Chondrocyte (in vitro differentiated cells): Measurements from ENCODE around the gene CCDC88C. TPM values are rescaled to one million over a fixed set of nuclear protein-coding genes. Genes with fewer than 3 reads are reported as not detected.

Experiments used
- DNase-seq: peaks from one replicate; pipeline ENCODE4 v3.0.0; 2021; ENCODE audit warnings: mixed read lengths, low spot score
- H3K27ac Mint-ChIP-seq: one replicate; pipeline ENCODE4 v1.8.0; 2021; ENCODE audit warnings: mild to moderate bottlenecking, moderate library complexity, mixed read lengths; ENCODE audit not compliant: unreplicated experiment
- H3K27me3 Mint-ChIP-seq: 2 replicates; pipeline ENCODE4 v1.8.0; 2021; ENCODE audit warnings: low read depth, mixed read lengths
- H3K36me3 Mint-ChIP-seq: 2 replicates; pipeline ENCODE4 v1.8.0; 2021; ENCODE audit warnings: low read depth, mixed read lengths
- H3K4me1 Mint-ChIP-seq: 2 replicates; pipeline ENCODE4 v1.8.0; 2021; ENCODE audit warnings: low read depth, mild to moderate bottlenecking, mixed read lengths
- H3K4me3 Mint-ChIP-seq: one replicate; pipeline ENCODE4 v1.8.0; 2021; ENCODE audit warnings: mild to moderate bottlenecking, moderate library complexity, mixed read lengths; ENCODE audit not compliant: unreplicated experiment
- H3K9me3 Mint-ChIP-seq: 2 replicates; pipeline ENCODE4 v1.8.0; 2021; ENCODE audit warnings: low read depth, mixed read lengths
- total RNA-seq: library from RNA; stranded (reverse); gene quantifications from 3 replicates; pipeline ENCODE4 v1.2.1, GENCODE V29; 2021
- TF ChIP-seq, protein P1 (sequence below): fragments of 200-600 bp; sonication (generic); IDR thresholded peaks from 2 replicates; pipeline ENCODE4 v1.5.0; 2021; ENCODE audit warnings: antibody characterized with exemption, mild to moderate bottlenecking, moderate library complexity

Gene CCDC88C
- total RNA-seq, 1 donor from 2014 or later = 2.3 TPM

DNA sequence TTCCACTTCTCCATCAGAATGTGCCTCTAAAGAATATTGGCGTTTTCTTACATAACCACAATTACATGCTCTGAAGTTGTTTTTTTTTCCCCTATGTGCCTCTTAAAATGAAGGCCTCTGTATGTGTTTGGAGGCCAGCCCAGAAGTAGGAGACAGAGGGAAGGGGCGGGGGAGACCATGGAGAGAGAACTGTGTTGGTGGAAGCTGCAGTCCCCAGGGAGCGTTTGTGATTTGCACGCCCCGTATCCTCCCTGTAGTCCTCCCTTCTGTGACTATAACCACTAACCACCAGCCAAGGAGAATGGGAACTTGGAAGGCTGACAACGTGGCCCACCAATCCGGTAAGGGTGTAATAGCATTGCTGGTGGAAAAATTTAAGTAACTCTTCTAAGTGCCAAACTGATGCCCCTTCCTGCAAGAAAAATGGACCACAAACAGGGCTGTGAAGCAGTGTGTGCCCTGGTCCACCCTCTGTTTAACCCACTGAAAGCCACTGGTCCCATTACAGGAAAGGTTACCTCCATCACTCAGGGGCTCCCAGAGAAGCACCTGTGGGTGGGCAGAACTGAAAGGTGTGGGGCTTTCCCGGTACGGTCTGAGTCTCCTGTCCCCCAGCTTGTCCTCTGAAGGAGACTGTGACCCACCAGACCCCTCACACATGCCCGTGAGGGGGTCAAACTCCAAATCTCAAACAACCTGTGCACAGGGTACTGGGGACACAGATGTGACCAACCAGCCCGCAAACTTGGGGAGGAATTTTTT lies 36.8 kb downstream of the CCDC88C start:
- H3K4me1 Mint-ChIP-seq = peaks cover 25% of the 10 kb centered on the region
- peaks cover 6% of the 10 kb centered on the region for H3K27me3 Mint-ChIP-seq
- DNase-seq = no peak
- no peak overlapping the region for H3K4me3 Mint-ChIP-seq
- TF ChIP-seq, protein P1, sequence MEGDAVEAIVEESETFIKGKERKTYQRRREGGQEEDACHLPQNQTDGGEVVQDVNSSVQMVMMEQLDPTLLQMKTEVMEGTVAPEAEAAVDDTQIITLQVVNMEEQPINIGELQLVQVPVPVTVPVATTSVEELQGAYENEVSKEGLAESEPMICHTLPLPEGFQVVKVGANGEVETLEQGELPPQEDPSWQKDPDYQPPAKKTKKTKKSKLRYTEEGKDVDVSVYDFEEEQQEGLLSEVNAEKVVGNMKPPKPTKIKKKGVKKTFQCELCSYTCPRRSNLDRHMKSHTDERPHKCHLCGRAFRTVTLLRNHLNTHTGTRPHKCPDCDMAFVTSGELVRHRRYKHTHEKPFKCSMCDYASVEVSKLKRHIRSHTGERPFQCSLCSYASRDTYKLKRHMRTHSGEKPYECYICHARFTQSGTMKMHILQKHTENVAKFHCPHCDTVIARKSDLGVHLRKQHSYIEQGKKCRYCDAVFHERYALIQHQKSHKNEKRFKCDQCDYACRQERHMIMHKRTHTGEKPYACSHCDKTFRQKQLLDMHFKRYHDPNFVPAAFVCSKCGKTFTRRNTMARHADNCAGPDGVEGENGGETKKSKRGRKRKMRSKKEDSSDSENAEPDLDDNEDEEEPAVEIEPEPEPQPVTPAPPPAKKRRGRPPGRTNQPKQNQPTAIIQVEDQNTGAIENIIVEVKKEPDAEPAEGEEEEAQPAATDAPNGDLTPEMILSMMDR = no peak
- no peaks in the 10 kb centered on the region for H3K36me3 Mint-ChIP-seq
- no peaks in the 10 kb centered on the region for H3K9me3 Mint-ChIP-seq
- H3K27ac Mint-ChIP-seq = peak overlapping the region; percentile 49

DNA sequence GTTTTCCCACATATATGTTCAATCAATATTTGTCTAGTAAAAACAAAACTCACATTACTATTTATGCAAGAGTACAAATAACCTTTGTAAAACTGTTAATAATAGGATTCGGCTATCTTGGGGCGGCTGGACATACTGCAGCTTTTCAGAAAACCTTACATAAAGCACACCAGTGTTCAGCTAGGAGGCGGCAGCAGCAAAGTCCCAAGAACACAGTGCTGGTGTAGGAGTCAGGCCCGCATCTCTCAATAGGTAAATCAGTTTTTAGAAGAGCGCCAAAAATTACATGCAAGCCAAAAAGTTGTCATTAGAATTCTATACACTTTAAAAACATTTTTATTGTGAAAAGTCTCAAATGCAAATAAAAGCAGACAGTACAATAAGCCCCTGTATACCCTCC lies 37.5 kb downstream of the CCDC88C start:
- DNase-seq = no peak
- Mint-ChIP-seq H3K9me3 (no peaks in the 10 kb centered on the region), H3K27ac (no peak overlapping the region), H3K4me3 (no peak overlapping the region), H3K4me1 (peaks cover 25% of the 10 kb centered on the region), H3K27me3 (peaks cover 6% of the 10 kb centered on the region), H3K36me3 (no peaks in the 10 kb centered on the region)
- TF ChIP-seq, protein P1 = no peak

DNA sequence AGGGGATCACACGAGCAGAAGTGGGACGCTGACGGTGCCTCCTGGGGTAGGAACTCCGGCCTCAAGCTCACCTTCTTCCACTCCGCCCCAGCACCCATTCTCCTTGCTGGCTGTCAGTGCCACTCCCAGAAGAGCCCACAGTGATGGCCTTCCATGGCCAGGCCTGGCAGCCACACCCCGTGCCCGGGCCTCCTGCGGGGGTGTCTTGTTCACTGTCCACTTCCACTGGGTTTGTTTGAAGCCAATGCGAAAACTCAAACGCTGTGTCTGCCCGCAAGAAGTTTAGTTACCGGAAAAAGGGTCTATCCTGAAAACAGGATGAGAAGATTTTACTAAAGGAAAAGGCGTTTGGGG lies 38.1 kb downstream of the CCDC88C start:
- TF ChIP-seq, protein P1 = no peak
- H3K36me3 Mint-ChIP-seq = no peaks in the 10 kb centered on the region
- DNase-seq = no peak
- H3K27me3 Mint-ChIP-seq = peaks cover 8% of the 10 kb centered on the region
- no peaks in the 10 kb centered on the region for H3K9me3 Mint-ChIP-seq
- peaks cover 31% of the 10 kb centered on the region for H3K4me1 Mint-ChIP-seq
- no peak overlapping the region for H3K27ac Mint-ChIP-seq
- no peak overlapping the region for H3K4me3 Mint-ChIP-seq

DNA sequence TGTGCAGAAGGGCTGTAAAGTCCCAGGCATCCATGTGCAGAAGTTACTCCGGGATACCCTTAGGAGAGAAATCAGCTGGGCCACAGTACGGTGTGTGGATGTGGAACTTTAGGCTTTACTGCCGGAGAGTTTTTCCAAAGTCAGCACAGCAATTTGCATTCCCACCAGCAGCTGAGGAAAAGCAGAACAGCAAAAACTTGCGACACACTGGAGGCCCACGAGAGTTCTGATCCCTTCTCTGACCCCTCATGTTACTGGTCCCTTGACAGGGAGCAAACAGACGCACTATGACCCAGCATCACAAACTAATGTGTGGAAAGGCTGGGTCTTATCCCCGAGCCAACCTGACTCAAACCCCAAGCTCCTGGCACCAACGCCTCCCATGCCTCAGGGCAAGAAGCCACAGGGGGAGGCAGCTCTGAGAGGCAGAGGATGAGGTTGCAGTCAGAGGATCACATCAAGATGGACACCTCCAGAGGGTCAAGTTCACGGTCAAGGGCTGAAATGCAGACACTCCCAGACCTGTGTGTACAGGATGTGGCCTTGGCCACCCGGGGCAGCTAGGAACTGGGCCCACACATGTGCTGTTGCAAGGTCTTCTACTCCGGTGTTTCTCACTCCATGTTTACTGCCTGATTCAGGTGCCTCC lies 38.6 kb downstream of the CCDC88C start:
- TF ChIP-seq, protein P1 = no peak
- Mint-ChIP-seq H3K27ac (no peak overlapping the region), H3K27me3 (peaks cover 5% of the 10 kb centered on the region), H3K4me3 (no peak overlapping the region), H3K9me3 (no peaks in the 10 kb centered on the region), H3K36me3 (no peaks in the 10 kb centered on the region), H3K4me1 (peaks cover 36% of the 10 kb centered on the region)
- no peak for DNase-seq

DNA sequence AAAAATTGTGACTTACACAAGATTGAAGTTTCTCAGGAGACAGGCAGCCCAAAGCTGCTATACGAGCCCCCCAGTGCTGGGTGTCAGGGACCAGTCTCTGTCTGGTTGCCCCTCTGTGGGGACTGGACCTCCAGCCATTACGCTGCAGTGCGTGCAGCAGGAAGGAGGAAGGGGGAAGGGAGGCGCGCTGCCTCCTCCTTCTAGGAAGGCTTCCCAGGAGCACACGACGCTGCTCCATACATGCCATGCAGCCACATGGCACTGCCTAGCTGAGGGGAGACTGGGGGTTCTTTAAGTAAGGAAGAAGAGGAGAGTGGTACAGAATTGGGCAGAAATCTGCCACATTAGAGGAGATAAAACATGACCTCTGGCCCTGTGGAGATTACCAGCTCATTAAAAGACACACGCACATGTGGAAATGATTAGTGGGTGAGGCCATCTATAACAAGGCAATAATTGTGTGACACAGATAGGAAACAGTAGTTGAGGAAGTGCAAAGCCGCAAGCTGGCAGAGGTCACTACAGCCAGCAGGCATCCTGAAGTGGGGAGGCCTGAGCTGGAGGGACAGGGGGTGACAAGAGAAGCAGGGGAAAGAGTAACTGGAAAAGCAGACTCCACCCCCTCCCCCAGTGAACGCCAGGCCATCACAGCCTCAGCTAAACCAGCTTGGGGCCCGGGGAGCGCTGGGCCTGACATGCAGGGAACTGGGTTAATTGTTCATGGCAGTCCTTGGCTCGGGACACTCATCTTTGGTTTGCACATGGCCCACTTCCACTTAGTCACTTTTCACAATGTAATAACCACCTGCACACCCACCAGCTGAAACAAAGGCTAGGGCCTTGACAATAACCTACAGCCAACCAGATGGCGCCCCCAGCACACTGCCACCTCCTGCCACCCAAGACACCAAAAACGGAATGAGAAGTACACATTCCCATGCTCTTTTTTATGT lies 39.6 kb downstream of the CCDC88C start:
- DNase-seq = no peak
- TF ChIP-seq, protein P1 = no peak
- Mint-ChIP-seq H3K36me3 (no peaks in the 10 kb centered on the region), H3K4me3 (no peak overlapping the region), H3K27me3 (peaks cover 5% of the 10 kb centered on the region), H3K9me3 (no peaks in the 10 kb centered on the region), H3K4me1 (peaks cover 38% of the 10 kb centered on the region), H3K27ac (no peak overlapping the region)
